ENCODE data around the gene MYL10. TPM values are rescaled to one million over a fixed set of nuclear protein-coding genes. Genes with fewer than 3 reads are reported as not detected.

The MYL10 gene
- total RNA-seq, 2 experiments from 2014 or later = not detected

GRCh38 chr7:101634196-101634717 is 5.2 kb upstream of the MYL10 start:
- CTCF ChIA-PET = interaction anchor here (1.5 kb wide), 1 partner anchor 32 kb away, joined by 5 read pairs; no protein-coding TSS in a partner anchor
- no peak for ATAC-seq
- intact Hi-C loops (cut with micrococcal nuclease) = no loop called here
- POLR2A ChIA-PET = no interaction called here
- Mint-ChIP-seq H3K9me3 (peaks cover 2% of the 10 kb centered on the region), H3K4me1 (ENCODE audit: low read depth) (no peaks in the 10 kb centered on the region), H3K27ac (no peak overlapping the region), H3K4me3 (no peak overlapping the region), H3K27me3 (no peaks in the 10 kb centered on the region), H3K36me3 (ENCODE audit: low read depth) (no peaks in the 10 kb centered on the region)
- no peak for DNase-seq
- TF ChIP-seq, protein P1, sequence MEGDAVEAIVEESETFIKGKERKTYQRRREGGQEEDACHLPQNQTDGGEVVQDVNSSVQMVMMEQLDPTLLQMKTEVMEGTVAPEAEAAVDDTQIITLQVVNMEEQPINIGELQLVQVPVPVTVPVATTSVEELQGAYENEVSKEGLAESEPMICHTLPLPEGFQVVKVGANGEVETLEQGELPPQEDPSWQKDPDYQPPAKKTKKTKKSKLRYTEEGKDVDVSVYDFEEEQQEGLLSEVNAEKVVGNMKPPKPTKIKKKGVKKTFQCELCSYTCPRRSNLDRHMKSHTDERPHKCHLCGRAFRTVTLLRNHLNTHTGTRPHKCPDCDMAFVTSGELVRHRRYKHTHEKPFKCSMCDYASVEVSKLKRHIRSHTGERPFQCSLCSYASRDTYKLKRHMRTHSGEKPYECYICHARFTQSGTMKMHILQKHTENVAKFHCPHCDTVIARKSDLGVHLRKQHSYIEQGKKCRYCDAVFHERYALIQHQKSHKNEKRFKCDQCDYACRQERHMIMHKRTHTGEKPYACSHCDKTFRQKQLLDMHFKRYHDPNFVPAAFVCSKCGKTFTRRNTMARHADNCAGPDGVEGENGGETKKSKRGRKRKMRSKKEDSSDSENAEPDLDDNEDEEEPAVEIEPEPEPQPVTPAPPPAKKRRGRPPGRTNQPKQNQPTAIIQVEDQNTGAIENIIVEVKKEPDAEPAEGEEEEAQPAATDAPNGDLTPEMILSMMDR (IDR thresholded peaks at IDR 0.05) = no peak

GRCh38 chr7:101633511-101633910 is 4.4 kb upstream of the MYL10 start:
- Mint-ChIP-seq H3K9me3 (peaks cover 2% of the 10 kb centered on the region), H3K4me1 (ENCODE audit: low read depth) (no peaks in the 10 kb centered on the region), H3K4me3 (no peak overlapping the region), H3K36me3 (ENCODE audit: low read depth) (no peaks in the 10 kb centered on the region), H3K27ac (no peak overlapping the region), H3K27me3 (no peaks in the 10 kb centered on the region)
- DNase-seq (no peak), ATAC-seq (no peak)
- ChIA-PET CTCF (interaction anchor here (1.5 kb wide), 1 partner anchor 31 kb away, joined by 5 read pairs; no protein-coding TSS in a partner anchor), POLR2A (no interaction called here)
- intact Hi-C loops (cut with micrococcal nuclease) = no loop called here
- TF ChIP-seq, protein P1 (IDR thresholded peaks at IDR 0.05) = no peak

- ChIA-PET POLR2A (no interaction called here), CTCF (no interaction called here)
- Mint-ChIP-seq H3K36me3 (ENCODE audit: low read depth) (no peaks in the 10 kb centered on the region), H3K4me1 (ENCODE audit: low read depth) (no peaks in the 10 kb centered on the region), H3K27me3 (no peaks in the 10 kb centered on the region), H3K4me3 (no peak overlapping the region), H3K27ac (no peak overlapping the region), H3K9me3 (peaks cover 2% of the 10 kb centered on the region)
- intact Hi-C loops (cut with micrococcal nuclease) = no loop called here
- ATAC-seq (no peak), DNase-seq (no peak)
- TF ChIP-seq, protein P1 (IDR thresholded peaks at IDR 0.05) = no peak
Observed at GRCh38 chr7:101632641-101633040, 3.5 kb upstream of the MYL10 start.

DNA sequence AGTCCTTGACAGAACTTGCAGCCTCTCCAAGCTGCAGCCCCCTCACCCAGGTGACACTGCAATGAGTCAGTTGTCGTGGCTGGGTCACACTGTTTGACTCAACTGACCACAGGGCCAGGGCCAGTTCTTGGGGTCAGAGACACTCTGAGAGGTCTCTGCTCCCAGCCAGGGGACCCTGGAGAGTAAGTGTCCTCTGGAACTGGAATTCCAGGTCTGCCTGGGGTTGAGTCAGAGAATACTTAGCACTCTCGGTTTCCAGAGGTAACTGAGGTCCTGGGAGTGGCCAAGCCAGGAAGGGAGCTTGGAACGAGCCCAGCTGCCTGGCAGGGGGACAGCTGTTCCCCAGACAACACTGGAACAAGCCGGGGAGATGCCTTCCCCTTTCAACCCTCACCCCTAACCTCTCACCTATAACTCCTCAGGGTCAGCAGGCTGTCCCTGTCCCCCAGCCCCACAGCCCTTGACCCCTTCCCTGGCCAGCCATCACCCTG is 2.2 kb upstream of the MYL10 start:
- ATAC-seq (no peak), DNase-seq (no peak)
- ChIA-PET POLR2A (no interaction called here), CTCF (no interaction called here)
- no peak overlapping the region for H3K27ac Mint-ChIP-seq
- H3K4me1 Mint-ChIP-seq (ENCODE audit: low read depth) = no peaks in the 10 kb centered on the region
- H3K9me3 Mint-ChIP-seq = peaks cover 2% of the 10 kb centered on the region
- TF ChIP-seq, protein P1 (IDR thresholded peaks at IDR 0.05) = no peak
- H3K4me3 Mint-ChIP-seq = no peak overlapping the region
- peaks cover 3% of the 10 kb centered on the region for H3K27me3 Mint-ChIP-seq
- H3K36me3 Mint-ChIP-seq (ENCODE audit: low read depth) = no peaks in the 10 kb centered on the region
- intact Hi-C loops (cut with micrococcal nuclease) = no loop called here

DNA sequence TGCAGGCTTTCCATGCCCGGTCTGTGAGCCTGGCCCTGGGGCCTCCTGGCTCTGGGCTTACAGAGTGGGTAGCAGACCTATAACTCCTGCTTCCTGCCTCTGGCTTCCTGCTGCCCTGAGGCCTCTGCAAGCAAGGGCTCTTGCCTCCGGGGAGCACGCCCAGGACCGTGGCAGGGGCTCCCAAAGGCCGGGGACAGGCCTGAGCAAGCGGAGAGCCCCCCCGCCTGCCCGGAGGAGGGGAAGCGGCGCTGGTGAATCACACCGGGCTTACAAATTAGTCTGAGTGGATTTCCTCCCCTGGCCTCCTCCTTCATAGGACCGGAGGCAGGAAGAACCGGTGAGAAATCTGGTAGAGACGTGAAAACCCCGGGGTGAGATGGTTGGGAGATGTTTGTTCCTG is 1.5 kb upstream of the MYL10 start:
- ChIA-PET CTCF (no interaction called here), POLR2A (no interaction called here)
- Mint-ChIP-seq H3K36me3 (ENCODE audit: low read depth) (no peaks in the 10 kb centered on the region), H3K4me1 (ENCODE audit: low read depth) (peaks cover 2% of the 10 kb centered on the region), H3K4me3 (no peak overlapping the region), H3K27me3 (peaks cover 5% of the 10 kb centered on the region), H3K27ac (no peak overlapping the region), H3K9me3 (peaks cover 2% of the 10 kb centered on the region)
- no peak for DNase-seq
- TF ChIP-seq, protein P1 (IDR thresholded peaks at IDR 0.05) = no peak
- ATAC-seq = no peak
- intact Hi-C loops (cut with micrococcal nuclease) = no loop called here

Data from activated CD8-positive, alpha-beta T cell treated with anti-CD3 and anti-CD28 coated beads for 36 hours (primary cell).